Activated naive CD4-positive, alpha-beta T cell treated with anti-CD3 and anti-CD28 coated beads, Interleukin-2, amount 50 U/mL, for 72 hours (primary cell): Measurements from ENCODE around the gene FARP1. TPM values are rescaled to one million over a fixed set of nuclear protein-coding genes. Genes with fewer than 3 reads are reported as not detected.

Experiments used
- ATAC-seq, 2 donors: fragments of 150-1000 bp; cut with Tn5 transposase; 2 replicates each; pipeline ENCODE4 v1.10.0; 2021; ENCODE audit warnings: mild to moderate bottlenecking in 2 of 2, moderate library complexity in 2 of 2
- DNase-seq, 2 donors: peaks; one replicate each; pipeline ENCODE4 v3.0.0; 2021 to 2022; ENCODE audit warnings: low spot score in 2 of 2
- H3K27ac Mint-ChIP-seq, 2 donors: one replicate each; pipeline ENCODE4 v1.8.0; 2022; ENCODE audit warnings: mild to moderate bottlenecking in 2 of 2, mixed read lengths in 2 of 2
- H3K36me3 Mint-ChIP-seq, 2 donors: one replicate each; pipeline ENCODE4 v1.8.0; 2022; ENCODE audit warnings: mixed read lengths in 2 of 2
- H3K9me3 Mint-ChIP-seq, 2 donors: one replicate each; pipeline ENCODE4 v1.8.0; 2022; ENCODE audit warnings: mixed read lengths in 2 of 2
- total RNA-seq, 2 donors: library from RNA; stranded (reverse); gene quantifications; one replicate each; pipeline ENCODE4 v1.2.3, GENCODE V29; 2022

Gene FARP1
- total RNA-seq, 2 donors from 2014 or later, result 0.58 to 0.61 TPM

DNA sequence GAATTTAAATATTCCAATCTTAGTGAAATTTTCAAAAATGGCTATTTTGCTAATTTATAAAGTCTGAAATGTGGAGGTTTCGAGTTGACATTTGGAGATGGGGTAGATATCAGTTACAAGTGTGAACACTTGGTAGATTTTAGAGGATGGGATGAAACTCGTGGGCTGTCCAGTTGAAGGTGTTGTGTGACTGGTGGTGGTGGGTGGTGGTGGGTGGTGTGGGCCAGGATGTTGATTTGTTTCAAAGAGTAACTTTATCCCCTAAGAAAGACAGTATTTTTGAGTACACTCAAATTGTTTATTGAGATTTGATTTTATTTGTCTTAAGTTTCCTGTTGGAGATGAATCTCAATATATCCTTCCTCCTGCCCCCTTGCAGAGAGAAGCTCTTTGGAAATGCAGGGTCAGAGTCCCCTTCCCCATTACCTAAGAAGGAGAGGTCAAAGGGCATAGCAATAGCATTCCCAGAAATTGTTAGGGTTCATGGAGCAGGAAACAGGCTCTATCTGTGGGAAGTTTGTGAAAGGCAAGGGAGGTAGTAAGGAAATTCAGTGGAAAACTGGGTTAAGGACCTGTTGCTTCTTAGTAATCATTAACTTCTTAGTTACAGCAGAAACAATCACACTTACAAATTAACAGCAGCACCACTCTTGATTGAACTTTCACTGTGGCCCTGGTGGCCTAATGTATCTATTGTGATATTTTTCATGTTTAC lies 167.7 kb downstream of the FARP1 start:
- ATAC-seq (no peak), DNase-seq (no peak)
- no peaks in the 10 kb centered on the region for H3K9me3 Mint-ChIP-seq
- no peak overlapping the region for H3K27ac Mint-ChIP-seq
- no peaks in the 10 kb centered on the region for H3K36me3 Mint-ChIP-seq

DNA sequence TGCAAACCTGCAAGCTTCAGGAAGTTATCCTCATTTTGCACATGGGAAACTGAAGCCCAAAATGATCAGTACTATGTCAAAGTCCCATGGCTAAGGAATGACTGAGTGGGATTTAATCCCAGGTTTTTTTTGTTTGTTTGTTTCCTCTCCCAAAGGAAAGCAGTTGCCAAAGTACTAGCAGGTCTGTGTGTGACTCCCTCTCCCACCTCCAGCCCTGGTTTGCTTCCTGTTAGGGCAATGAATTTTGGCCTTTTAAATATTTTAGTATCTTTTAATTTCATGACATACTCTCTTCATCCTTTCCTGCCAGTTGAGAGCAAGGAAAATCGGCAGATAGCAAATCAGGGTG lies 168.3 kb downstream of the FARP1 start:
- H3K27ac Mint-ChIP-seq, result no peak overlapping the region
- H3K9me3 Mint-ChIP-seq, result no peaks in the 10 kb centered on the region
- no peaks in the 10 kb centered on the region for H3K36me3 Mint-ChIP-seq
- no peak for ATAC-seq
- no peak for DNase-seq

DNA sequence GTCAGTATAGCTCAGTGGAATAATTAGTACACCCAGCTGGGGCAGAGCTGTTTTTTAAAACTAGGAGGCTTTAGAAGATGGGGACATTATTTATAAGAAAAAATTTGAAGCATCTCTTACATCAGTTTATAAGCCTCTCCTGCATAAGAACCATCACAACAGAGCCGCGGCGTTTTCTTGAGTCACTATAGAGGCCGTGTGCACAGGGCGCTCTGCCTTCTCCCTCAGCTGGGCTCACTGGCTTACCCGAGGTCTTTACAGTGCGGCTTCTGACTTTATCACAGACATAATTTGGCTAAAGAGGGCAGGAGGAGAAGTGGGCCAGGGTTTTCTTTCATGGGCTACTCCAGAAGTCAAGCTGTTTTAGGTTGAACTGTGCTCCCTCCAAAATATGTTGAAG lies 169.7 kb downstream of the FARP1 start:
- DNase-seq (no peak), ATAC-seq (no peak)
- H3K27ac Mint-ChIP-seq, result no peak overlapping the region
- no peaks in the 10 kb centered on the region for H3K9me3 Mint-ChIP-seq
- no peaks in the 10 kb centered on the region for H3K36me3 Mint-ChIP-seq

DNA sequence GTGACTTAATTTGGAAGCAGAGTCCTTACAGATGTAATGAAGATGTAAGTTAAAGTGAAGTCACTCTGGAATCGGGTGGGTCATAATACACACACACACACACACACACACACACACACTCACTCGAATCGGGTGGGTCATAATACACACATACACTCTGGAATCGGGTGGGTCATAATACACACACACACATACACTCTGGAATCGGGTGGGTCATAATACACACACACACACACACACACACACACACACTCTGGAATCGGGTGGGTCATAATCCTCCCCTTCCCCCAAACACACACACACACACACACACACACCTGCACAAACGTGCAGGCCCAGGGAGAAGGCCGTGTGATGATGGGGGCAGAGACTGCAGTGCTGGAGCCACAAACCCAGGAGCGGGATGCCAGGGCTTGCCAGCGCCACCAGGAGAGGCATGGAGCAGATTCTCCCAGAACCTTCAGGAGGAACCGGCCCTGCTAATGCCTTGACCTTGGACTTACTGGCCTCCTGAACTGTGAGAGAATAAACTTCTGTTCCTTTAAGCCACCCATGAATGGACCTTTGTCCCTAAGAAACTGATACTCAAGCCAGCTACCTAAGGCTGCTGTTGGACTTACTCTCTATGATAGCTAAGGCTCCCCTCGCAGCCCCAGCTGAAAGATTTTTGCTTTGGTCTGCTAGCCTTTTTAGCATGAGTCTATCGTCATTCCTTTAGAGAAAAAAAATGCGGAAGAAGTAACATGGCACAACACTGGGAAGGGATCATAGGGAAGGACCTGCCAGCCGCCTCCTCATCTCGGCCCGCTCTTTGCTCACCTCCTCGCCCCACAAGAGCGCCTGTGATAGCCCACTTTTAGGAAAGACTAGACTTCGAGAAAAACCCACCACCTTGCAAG lies 170.4 kb downstream of the FARP1 start:
- Mint-ChIP-seq H3K9me3 (no peaks in the 10 kb centered on the region), H3K27ac (no peak overlapping the region), H3K36me3 (no peaks in the 10 kb centered on the region)
- DNase-seq, result no peak
- no peak for ATAC-seq

DNA sequence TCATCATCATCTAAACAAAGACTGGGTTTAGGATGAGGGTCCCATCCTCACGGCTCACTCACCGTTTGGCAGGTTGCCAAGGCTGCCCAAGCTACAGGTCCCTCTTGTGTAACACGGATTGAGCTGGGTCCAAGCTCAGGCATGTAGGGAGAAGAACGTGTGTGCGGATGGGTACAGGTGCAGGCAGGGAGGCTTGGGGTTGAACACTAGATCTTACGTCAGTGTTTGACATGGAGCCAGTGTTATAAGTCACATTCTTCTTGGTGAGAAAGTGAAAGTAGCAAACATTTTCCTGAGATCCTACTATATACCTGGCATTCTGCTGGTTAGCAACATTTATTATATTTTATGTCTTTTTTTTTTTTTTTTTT lies 171.0 kb downstream of the FARP1 start:
- Mint-ChIP-seq H3K36me3 (no peaks in the 10 kb centered on the region), H3K27ac (no peak overlapping the region), H3K9me3 (no peaks in the 10 kb centered on the region)
- DNase-seq (no peak), ATAC-seq (no peak)

DNA sequence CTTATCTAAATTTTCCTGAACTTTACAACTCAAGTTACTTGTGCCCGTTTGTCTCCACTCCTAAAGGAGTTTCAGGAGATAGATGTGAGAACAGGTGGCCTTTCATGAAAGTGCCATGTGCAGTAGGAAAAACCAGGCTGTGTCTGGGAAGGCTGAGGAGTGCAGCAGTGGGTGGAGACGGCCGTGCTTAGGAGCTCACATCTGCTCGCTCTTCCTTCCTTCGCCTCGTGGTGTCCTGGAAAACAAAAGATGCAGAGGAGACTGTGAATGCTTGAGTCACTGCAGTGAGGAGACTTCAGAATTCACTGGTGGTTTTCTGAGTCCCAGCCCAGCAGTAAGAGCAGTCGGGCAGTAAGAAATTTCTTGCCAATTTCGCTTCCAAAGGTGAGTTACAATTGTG lies 172.6 kb downstream of the FARP1 start:
- Mint-ChIP-seq H3K36me3 (no peaks in the 10 kb centered on the region), H3K27ac (no peak overlapping the region), H3K9me3 (no peaks in the 10 kb centered on the region)
- ATAC-seq (no peak), DNase-seq (no peak)

DNA sequence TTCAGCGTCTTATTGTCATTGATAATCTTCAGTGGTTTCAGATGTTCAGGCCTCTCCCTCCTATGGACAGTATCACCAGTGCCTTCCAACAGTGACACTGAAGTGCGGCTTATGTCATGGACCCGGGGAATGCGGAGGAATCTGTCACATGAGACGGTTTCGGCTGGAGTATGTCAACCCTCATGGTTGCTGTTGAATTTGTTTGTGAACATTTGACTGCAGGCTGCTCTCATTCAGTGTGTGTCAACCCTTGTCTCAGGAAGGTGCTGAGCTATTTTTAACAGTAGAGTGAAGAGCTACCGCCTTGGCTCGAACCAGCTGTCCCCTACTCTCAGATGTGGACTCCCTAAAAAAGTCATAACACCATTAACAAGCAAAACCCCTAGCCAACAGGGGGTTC lies 173.0 kb downstream of the FARP1 start:
- Mint-ChIP-seq H3K9me3 (no peaks in the 10 kb centered on the region), H3K27ac (no peak overlapping the region), H3K36me3 (no peaks in the 10 kb centered on the region)
- DNase-seq (no peak), ATAC-seq (no peak)

DNA sequence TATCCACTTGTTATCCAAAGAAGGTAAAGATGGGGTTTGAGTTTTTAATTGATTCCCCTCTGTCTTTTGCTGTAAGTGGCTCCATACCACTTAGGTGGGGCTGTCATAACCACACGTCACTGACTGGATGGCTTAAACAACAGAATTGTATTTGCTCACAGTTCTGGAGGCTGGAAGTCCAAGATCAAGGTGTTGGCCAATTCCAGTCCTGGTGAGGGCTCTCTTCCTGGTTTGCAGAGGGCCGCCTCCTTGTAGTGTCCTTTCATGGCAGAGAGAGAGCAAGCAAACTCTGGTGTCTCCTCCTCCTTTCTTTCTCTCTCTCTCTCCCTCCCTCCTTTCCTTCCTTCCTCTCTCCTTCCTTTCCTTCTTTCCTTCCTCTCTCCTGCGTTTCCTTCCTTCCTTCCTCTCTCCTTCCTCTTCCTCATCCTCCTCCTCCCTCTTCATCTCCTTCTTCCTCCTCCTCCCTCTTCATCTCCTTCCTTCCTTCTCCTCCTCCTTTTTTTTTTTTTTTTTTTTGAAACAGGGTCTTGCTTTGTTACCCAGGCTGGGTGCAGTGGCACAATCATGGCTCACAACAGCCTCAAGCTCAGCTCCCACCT lies 174.8 kb downstream of the FARP1 start:
- H3K27ac Mint-ChIP-seq, result no peak overlapping the region
- no peaks in the 10 kb centered on the region for H3K36me3 Mint-ChIP-seq
- DNase-seq (no peak), ATAC-seq (no peak)
- H3K9me3 Mint-ChIP-seq, result no peaks in the 10 kb centered on the region

DNA sequence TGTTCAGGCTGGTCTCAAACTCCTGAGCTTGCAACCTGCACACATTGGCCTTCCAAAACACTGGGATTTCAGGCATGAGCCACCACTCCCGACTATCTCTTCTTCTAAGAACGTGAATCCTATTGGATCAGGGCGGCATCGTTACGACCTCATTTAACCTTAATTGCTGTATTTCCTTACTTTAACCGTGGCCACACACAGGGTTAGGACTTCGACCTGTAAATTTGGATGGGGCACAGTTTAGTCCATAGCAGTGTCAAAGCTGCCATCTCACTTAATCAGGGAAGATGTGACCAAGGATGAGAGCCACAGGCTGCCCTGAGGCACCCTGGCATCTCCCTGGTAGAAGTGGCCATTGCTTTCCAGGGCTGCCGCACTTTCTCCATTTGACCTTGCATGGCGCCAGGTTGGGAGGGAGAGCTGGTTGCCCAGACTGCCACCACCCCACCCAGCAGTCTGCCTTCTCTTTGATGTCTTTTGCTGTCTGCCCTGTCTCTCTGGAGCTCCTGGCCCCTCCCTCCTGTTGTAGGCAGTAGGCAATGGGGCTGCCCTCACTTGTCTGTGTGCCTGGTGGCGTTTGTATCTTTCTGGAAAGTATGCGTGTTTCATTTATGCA lies 175.5 kb downstream of the FARP1 start:
- H3K36me3 Mint-ChIP-seq, result no peaks in the 10 kb centered on the region
- no peaks in the 10 kb centered on the region for H3K9me3 Mint-ChIP-seq
- DNase-seq (no peak), ATAC-seq (no peak)
- no peak overlapping the region for H3K27ac Mint-ChIP-seq

DNA sequence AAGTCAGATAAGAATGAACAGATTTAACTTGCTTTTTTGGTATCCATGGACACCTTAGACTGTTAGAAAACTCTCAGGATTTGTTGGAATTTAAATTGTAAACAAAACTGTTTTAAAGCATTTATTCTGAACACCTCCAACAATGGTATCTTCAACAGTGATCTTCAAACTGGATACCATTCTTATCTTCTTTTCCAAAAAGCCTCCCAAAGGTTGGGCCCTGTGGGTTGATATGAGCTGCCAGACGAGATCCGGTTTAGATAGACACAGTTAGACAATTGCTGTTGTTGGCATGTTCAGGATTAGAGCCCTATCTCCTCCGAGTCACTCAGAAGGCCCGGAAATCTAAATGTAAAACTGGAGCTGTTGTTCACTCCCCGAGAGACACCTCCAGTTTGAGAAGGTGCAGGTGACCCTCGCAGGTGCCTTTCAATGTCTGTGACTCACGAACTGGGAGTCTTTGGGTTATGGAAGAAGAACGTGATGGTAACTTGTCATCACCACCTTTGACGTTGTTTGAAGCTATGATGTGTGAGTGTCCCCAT lies 177.7 kb downstream of the FARP1 start:
- DNase-seq (no peak), ATAC-seq (no peak)
- Mint-ChIP-seq H3K27ac (no peak overlapping the region), H3K36me3 (no peaks in the 10 kb centered on the region), H3K9me3 (no peaks in the 10 kb centered on the region)

DNA sequence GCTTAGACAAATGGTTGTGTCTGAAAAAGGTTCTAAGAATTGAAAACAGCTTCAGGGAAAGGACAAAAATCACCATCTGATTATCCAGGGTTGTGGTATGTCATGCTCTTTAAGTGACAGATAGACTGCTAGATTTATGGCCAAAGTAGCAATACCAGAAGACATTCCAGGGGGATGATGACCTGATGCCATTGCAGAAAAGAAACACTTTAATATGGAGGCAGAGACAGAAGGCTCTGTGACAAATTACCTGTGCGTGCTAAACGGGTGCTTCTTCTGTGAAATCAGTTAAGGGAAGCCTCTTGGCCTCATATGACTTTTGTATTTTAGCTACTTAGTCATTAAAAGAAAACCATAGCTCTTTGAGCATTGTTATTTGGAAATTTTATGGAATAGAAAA lies 178.5 kb downstream of the FARP1 start:
- Mint-ChIP-seq H3K36me3 (no peaks in the 10 kb centered on the region), H3K9me3 (no peaks in the 10 kb centered on the region), H3K27ac (no peak overlapping the region)
- no peak for DNase-seq
- ATAC-seq, result no peak

DNA sequence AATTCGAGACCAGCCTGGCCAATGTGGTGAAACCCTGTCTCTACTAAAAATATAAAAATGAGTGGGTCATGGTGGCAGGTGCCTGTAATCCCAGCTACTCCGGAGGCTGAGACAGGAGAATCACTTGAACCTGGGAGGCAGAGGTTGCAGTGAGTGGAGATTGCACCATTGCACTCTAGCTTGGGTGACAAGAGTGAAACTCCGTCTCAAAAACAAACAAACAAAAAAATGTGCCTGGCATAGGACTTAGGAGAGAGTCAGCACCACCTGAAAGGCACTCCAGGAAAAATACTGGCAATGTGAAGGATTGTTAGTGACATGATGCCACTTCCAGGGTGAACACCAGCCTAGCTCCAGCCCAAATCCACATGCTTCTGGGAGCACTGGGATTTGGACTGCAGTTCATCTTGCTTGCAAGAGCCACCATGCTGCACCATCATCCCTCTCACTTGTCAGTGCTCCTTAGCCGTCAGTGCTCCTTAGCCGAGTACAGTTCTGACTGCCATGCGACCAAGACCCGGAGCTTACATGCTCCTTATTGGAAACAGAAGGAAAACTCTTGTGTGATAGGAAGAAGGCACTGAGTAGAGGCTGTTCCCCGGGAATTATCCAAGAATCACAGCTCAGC lies 179.3 kb downstream of the FARP1 start:
- no peaks in the 10 kb centered on the region for H3K9me3 Mint-ChIP-seq
- no peak overlapping the region for H3K27ac Mint-ChIP-seq
- ATAC-seq (no peak), DNase-seq (no peak)
- H3K36me3 Mint-ChIP-seq, result no peaks in the 10 kb centered on the region

DNA sequence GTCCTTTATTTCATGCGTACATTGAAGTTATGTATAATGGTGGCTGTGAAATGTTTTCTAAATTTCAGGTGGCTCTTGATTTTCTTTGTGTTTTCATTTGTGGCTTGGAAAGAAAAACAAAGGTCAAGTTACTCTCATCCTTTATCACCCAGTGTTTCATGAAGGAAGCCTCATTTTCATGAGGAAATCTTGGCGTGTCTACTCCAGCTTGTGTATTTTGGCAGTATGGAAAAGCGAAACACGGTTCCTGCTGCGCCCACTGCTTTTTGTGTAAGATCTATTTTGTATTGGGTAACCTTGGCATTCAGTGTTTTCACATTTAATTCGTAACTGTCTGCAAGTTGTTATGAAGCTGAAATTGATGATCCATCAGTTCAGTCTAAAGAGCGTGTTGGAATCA lies 181.2 kb downstream of the FARP1 start:
- ATAC-seq (no peak), DNase-seq (no peak)
- no peak overlapping the region for H3K27ac Mint-ChIP-seq
- H3K9me3 Mint-ChIP-seq, result no peaks in the 10 kb centered on the region
- H3K36me3 Mint-ChIP-seq, result no peaks in the 10 kb centered on the region

DNA sequence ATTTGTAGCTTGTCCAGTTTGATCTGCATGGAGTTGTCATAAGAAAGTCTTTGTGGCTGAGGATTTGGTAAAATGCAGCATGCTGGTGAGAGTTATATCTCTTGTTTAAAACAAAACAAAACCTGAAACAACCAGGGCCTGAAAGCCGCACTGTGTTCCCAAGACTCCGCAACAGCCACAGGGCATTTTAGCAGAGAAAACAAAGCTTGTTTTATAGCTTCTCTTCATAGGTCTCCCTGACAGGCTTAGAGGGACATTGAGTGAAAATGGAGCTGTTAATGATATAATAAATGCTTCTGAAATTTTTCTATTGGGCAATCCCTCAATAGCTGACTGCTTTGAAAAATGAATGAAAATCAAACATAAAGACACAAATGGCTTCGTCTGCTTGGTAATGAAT lies 182.8 kb downstream of the FARP1 start:
- Mint-ChIP-seq H3K9me3 (no peaks in the 10 kb centered on the region), H3K36me3 (no peaks in the 10 kb centered on the region), H3K27ac (no peak overlapping the region)
- no peak for ATAC-seq
- DNase-seq, result no peak

DNA sequence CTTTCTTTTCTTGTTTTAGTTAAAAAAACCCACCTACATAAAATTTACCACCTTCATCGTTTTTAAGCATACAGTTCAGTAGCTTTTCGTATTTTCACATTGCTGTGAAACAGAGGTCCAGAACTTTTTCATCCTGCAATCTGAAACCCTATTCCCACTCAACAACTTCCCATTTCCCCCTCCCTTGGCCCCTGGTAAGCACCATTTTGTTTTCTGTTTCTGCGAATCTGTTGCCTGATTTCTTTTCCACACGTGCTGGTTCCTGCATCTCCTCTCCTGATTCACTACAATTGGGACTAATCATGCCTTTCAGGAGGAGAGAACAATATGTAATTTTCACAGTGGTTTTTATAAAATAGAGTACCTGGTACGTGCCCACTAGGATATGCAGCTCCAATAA lies 183.4 kb downstream of the FARP1 start:
- Mint-ChIP-seq H3K27ac (peak overlapping the region in 1 of 2 donors; percentile 22), H3K9me3 (no peaks in the 10 kb centered on the region), H3K36me3 (no peaks in the 10 kb centered on the region)
- no peak for DNase-seq
- ATAC-seq, result no peak

DNA sequence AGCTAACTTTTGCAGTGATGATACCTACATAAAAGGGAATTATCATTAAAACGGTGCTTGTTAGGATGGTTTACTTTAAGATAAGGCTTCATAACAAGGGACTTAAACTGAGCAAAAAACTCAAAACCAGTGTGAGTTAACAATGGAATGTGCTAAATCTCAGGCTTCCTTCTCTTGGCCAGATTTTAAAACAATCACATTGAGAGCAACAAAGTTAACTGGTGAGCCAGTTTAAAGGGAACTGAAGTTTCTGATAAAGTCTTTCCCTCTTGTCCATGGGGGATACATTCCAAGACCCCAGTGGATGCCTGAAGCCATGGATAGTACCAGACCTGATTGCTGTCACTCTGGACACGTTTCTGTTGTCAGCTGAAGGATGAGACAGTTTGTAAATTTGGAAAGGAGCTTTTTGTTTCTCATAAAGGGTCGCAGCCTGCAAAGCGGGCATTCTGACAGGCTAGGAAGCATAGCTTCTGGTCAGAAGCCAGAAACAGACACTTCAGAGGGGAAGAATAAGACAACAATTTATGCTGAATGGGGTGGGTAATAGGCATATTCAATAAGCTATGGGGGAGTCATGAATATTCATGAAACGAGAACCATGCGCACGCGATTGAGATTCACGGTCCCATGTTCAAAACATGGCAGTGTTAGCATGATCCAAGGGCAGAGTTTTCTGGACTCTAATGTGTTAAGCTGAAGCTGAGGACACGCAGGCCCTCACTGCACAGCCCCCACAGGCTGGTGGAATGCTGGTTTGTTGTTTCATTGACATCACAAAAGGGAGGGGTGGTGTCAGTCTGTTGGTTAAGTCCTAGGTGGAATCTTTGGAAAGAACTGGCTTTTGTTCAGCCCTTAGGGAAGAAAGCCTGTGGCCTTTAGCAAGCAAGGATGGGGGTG lies 184.7 kb downstream of the FARP1 start:
- no peak for ATAC-seq
- H3K9me3 Mint-ChIP-seq, result no peaks in the 10 kb centered on the region
- H3K27ac Mint-ChIP-seq, result no peak overlapping the region

More for the DNA sequence above, 184.7 kb downstream of the FARP1 start:
- no peaks in the 10 kb centered on the region for H3K36me3 Mint-ChIP-seq
- no peak for DNase-seq
